Neuronal stem cell (in vitro differentiated cells): ENCODE measurements around the gene LANCL1.

Experiments used
- DNase-seq: peaks from one replicate; pipeline ENCODE4 v3.0.0-alpha.2; 2013; ENCODE audit warnings: low spot score
- H2AFZ ChIP-seq: one replicate; pipeline ENCODE4 v1.6.1; 2013; ENCODE audit warnings: mild to moderate bottlenecking, low read length, inconsistent platforms
- H2AK5ac ChIP-seq: 2 replicates; pipeline ENCODE4 v1.6.1; 2013; ENCODE audit warnings: low read depth, mild to moderate bottlenecking, inconsistent platforms, low read length, moderate library complexity, mixed read lengths
- H2BK120ac ChIP-seq: 2 replicates; pipeline ENCODE4 v1.6.1; 2013; ENCODE audit warnings: low read depth, mild to moderate bottlenecking, inconsistent platforms, low read length, moderate library complexity, mixed read lengths
- H2BK12ac ChIP-seq: one replicate; pipeline ENCODE4 v1.6.1; 2013; ENCODE audit warnings: low read length, inconsistent platforms
- H2BK15ac ChIP-seq: 2 replicates; pipeline ENCODE4 v1.6.1; 2013; ENCODE audit warnings: mild to moderate bottlenecking, low read length, inconsistent platforms, mixed read lengths
- H2BK5ac ChIP-seq: one replicate; pipeline ENCODE4 v1.6.1; 2013; ENCODE audit warnings: inconsistent platforms, mild to moderate bottlenecking, low read length, moderate library complexity
- H3K14ac ChIP-seq: one replicate; pipeline ENCODE4 v1.6.1; 2013; ENCODE audit warnings: low read length, inconsistent platforms
- H3K18ac ChIP-seq: 2 replicates; pipeline ENCODE4 v1.6.1; 2013; ENCODE audit warnings: low read length, inconsistent platforms
- H3K23ac ChIP-seq: 2 replicates; pipeline ENCODE4 v1.6.1; 2013; ENCODE audit warnings: low read depth, mild to moderate bottlenecking, mixed read lengths, low read length, inconsistent platforms; ENCODE audit not compliant: poor library complexity
- H3K27ac ChIP-seq: replicated peaks from 3 replicates; pipeline ENCODE4 v1.5.1; 2013; ENCODE audit warnings: low read length, inconsistent platforms
- H3K27me3 ChIP-seq, 3 experiments: 2 replicates each; pipeline ENCODE4 v1.6.1; 2013; ENCODE audit warnings: low read length in 3 of 3, mild to moderate bottlenecking in 2 of 3, inconsistent platforms in 1 of 3, low read depth in 1 of 3, mixed read lengths in 1 of 3, moderate library complexity in 1 of 3; ENCODE audit not compliant: control insufficient read depth in 3 of 3, insufficient read depth in 3 of 3
- H3K36me3 ChIP-seq, 2 donors: replicated peaks in 1 of 2; 2 replicates each; pipeline ENCODE4 v1.6.1; 2013; ENCODE audit warnings: low read length in 2 of 2; ENCODE audit not compliant: control insufficient read depth in 2 of 2, insufficient read depth in 2 of 2
- H3K4ac ChIP-seq: 2 replicates; pipeline ENCODE4 v1.6.1; 2013; ENCODE audit warnings: inconsistent platforms, mild to moderate bottlenecking, low read length, moderate library complexity
- H3K4me1 ChIP-seq, 2 donors: 1 replicate in 1 of 2; 2 replicates in 1 of 2; pipeline ENCODE4 v1.6.1; 2013; ENCODE audit warnings: low read length in 2 of 2, low read depth in 1 of 2; ENCODE audit not compliant: control insufficient read depth in 2 of 2, insufficient read depth in 1 of 2
- H3K4me2 ChIP-seq: one replicate; pipeline ENCODE4 v1.6.1; 2013; ENCODE audit warnings: mild to moderate bottlenecking, low read length, inconsistent platforms; ENCODE audit not compliant: insufficient read depth, poor library complexity, severe bottlenecking
- H3K4me3 ChIP-seq, 2 donors: 2 replicates each; pipeline ENCODE4 v1.5.1; 2013; ENCODE audit warnings: low read length in 2 of 2, mild to moderate bottlenecking in 2 of 2, inconsistent platforms in 1 of 2, moderate library complexity in 1 of 2
- H3K79me1 ChIP-seq: one replicate; pipeline ENCODE4 v1.6.1; 2013; ENCODE audit warnings: low read depth, mild to moderate bottlenecking, inconsistent platforms, low read length, moderate library complexity
- H3K9ac ChIP-seq: one replicate; pipeline ENCODE4 v1.6.1; 2013; ENCODE audit warnings: mild to moderate bottlenecking, low read depth, low read length, inconsistent platforms; ENCODE audit not compliant: poor library complexity
- H3K9me3 ChIP-seq, 2 donors: replicated peaks in 1 of 2; 2 replicates each; pipeline versions ENCODE3 to v1.6.1; 2013; ENCODE audit warnings: low read length in 2 of 2, mild to moderate bottlenecking in 2 of 2, inconsistent platforms in 1 of 2, low read depth in 1 of 2, mixed read lengths in 1 of 2, moderate library complexity in 1 of 2; ENCODE audit not compliant: control insufficient read depth in 2 of 2, insufficient read depth in 1 of 2
- H4K8ac ChIP-seq: one replicate; pipeline ENCODE4 v1.6.1; 2013; ENCODE audit warnings: low read depth, mild to moderate bottlenecking, inconsistent platforms, low read length, moderate library complexity
- H4K91ac ChIP-seq: one replicate; pipeline ENCODE4 v1.6.1; 2013; ENCODE audit warnings: low read length, low read depth, mild to moderate bottlenecking, inconsistent platforms; ENCODE audit not compliant: poor library complexity
- WGBS, 2 donors: extraction: QIAGEN DNeasy Blood & Tissue Kit; methylation state at CpG; one replicate each; pipeline ENCODE4 v1.1.7; 2013; ENCODE audit warnings: missing lambda C conversion rate in 2 of 2, mixed read lengths in 1 of 2; ENCODE audit not compliant: insufficient read length in 2 of 2, insufficient replicate concordance in 1 of 2; ENCODE audit errors: extremely low coverage in 2 of 2; 5-methylcytosine and 5-hydroxymethylcytosine counted together

Gene LANCL1

DNA sequence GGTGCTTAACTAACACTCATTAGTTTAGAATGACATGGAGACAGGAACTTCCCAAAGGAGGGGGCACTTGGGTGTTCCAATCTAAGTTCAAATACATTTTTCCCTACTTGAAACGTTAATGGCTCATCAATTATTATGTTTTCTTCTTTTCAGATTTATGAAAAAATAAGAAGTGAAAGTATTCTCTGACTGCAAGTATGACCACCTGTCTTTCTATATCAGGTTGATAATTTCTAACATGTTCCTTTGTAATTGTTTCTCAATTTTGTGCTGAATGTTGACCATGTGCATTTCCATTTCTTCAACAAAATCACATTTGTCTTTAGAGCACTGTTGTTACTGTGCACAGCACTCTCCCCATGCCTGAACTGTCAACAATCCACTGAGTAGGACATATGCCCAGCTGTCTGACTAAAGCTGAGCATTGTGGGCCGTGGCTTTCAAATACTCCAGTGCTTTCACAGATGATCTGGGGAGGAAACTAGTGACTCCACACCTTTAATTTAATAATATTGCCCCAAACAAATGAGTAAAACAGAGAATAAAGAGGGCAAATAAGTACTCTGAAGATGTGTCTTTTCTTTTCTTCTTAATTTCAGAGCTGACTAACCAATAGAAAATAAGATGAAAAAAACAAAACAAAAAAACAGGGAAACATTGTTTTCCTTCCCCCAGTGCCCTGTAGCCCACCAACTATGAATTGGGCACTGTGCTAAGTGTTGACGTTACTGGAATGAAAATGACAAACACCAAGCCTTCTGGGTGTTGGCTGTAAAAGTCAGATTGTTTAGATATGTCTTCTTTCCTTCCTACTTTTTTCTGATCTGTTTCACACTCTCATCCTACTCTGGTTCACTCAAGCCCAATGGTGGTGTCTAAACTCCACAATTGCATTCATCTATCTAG, 16.0 kb downstream of the LANCL1 start:
- no peak for DNase-seq
- no peak overlapping the region for H2BK15ac ChIP-seq

DNA sequence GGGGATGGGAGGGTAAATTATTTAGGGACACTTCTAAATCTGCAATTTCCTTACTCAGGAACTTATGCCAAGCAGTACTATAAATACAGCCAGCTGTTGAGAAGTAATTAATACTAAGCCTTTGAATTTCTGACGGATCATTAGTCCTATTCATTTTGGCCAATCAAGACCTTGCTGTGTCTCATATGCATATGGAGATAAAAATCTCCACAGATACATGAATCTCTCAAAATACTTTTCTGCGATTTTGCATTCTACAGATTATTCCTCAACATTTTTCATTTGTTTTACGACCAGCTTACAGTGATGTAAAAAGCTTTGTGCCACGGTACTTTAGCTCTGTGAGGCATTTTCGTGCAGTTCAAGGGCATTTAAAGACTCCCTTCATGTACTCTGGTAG, 16.7 kb downstream of the LANCL1 start:
- H3K4me3 ChIP-seq: no peak overlapping the region
- H3K14ac ChIP-seq: no peak overlapping the region
- no peaks in the 10 kb centered on the region for H3K4me1 ChIP-seq
- DNase-seq: no peak
- H3K18ac ChIP-seq: no peak overlapping the region
- H4K8ac ChIP-seq: no peak overlapping the region
- H2AK5ac ChIP-seq: no peak overlapping the region
- H3K27ac ChIP-seq: no peak overlapping the region
- WGBS, 2 donors: no CpG with 5 or more reads among the region's 5 CpGs
- H3K79me1 ChIP-seq: no peaks in the 10 kb centered on the region
- H3K36me3 ChIP-seq: peaks cover 8 to 96% of the 10 kb centered on the region in 2 donors
- no peak overlapping the region for H2BK120ac ChIP-seq
- no peak overlapping the region for H2BK5ac ChIP-seq
- H2BK15ac ChIP-seq: no peak overlapping the region
- no peak overlapping the region for H4K91ac ChIP-seq
- H3K4ac ChIP-seq: no peak overlapping the region
- no peak overlapping the region for H3K9ac ChIP-seq
- no peak overlapping the region for H2BK12ac ChIP-seq
- H3K4me2 ChIP-seq: no peak overlapping the region
- H3K23ac ChIP-seq: no peak overlapping the region
- H3K27me3 ChIP-seq: no peaks in the 10 kb centered on the region
- no peaks in the 10 kb centered on the region for H3K9me3 ChIP-seq
- H2AFZ ChIP-seq: no peak overlapping the region

More for the DNA sequence above, 16.0 kb downstream of the LANCL1 start:
- Histone ChIP-seq H3K27me3 (no peaks in the 10 kb centered on the region), H3K4me1 (no peaks in the 10 kb centered on the region), H3K9ac (no peak overlapping the region), H3K23ac (no peak overlapping the region), H3K4me2 (no peak overlapping the region), H3K4me3 (no peak overlapping the region), H3K14ac (no peak overlapping the region), H3K79me1 (no peaks in the 10 kb centered on the region), H4K91ac (no peak overlapping the region), H4K8ac (no peak overlapping the region), H3K36me3 (peaks cover 10 to 96% of the 10 kb centered on the region in 2 donors), H3K18ac (no peak overlapping the region), H3K4ac (no peak overlapping the region), H2BK12ac (no peak overlapping the region), H2BK120ac (no peak overlapping the region), H2AK5ac (no peak overlapping the region), H3K9me3 (no peaks in the 10 kb centered on the region), H2BK5ac (no peak overlapping the region), H3K27ac (no peak overlapping the region), H2AFZ (no peak overlapping the region)
- WGBS, 2 donors: no CpG with 5 or more reads among the region's 3 CpGs

DNA sequence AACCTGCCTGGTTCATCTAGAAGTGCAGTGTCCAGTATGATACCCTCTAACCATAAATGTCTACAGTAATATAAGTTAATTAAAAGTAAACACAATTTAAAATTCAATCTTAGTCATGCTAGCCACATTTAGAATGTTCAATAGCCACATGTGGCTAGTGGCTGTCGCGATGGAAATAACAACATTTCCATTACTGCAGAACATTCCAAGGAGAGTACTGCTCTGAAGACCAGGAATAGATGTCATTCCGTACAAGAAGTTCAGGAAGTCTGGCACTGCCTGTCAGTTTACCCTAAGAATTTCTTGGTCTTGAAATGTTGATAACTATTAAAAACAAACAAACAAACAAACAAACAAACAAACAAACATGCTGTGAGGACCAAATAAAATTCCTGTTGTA, 17.2 kb downstream of the LANCL1 start:
- no peaks in the 10 kb centered on the region for H3K79me1 ChIP-seq
- H3K23ac ChIP-seq: no peak overlapping the region
- no peak overlapping the region for H2AK5ac ChIP-seq
- no peak for DNase-seq
- no peak overlapping the region for H3K27ac ChIP-seq
- H2BK5ac ChIP-seq: no peak overlapping the region
- H2BK120ac ChIP-seq: no peak overlapping the region
- H3K9me3 ChIP-seq: no peaks in the 10 kb centered on the region
- H3K4me2 ChIP-seq: no peak overlapping the region
- H3K4me1 ChIP-seq: no peaks in the 10 kb centered on the region
- H2BK15ac ChIP-seq: no peak overlapping the region
- H3K36me3 ChIP-seq: peaks cover 8 to 100% of the 10 kb centered on the region in 2 donors
- no peak overlapping the region for H4K91ac ChIP-seq
- no CpG with 5 or more reads among the region's 3 CpGs for WGBS, 2 donors
- H3K4me3 ChIP-seq: no peak overlapping the region
- H2BK12ac ChIP-seq: no peak overlapping the region
- H3K9ac ChIP-seq: no peak overlapping the region
- no peak overlapping the region for H2AFZ ChIP-seq
- no peak overlapping the region for H4K8ac ChIP-seq
- no peaks in the 10 kb centered on the region for H3K27me3 ChIP-seq
- H3K4ac ChIP-seq: no peak overlapping the region
- no peak overlapping the region for H3K18ac ChIP-seq
- H3K14ac ChIP-seq: no peak overlapping the region

DNA sequence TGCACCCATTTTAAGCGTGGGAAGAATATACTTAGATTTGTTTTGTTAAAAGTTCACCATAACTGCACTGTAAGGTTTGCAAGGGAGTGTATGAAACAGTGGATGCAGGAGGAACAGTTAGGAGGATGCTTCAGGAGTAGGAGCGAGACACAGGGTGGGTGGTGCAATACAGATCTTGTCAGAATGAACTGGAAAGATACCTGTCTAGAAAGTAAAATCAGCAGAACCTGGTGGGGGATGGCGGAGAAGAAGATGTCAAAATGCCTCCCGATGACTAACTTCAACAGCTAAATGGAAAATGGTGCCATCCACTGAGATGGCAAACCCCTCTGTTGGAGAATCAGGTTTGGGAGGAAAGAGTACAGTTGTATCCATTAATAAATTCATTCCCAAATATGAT, 18.2 kb downstream of the LANCL1 start:
- Histone ChIP-seq H2AFZ (no peak overlapping the region), H3K18ac (no peak overlapping the region), H3K23ac (no peak overlapping the region), H3K4me3 (no peak overlapping the region), H3K4ac (no peak overlapping the region), H2BK5ac (no peak overlapping the region), H4K91ac (no peak overlapping the region), H3K4me1 (no peaks in the 10 kb centered on the region), H2BK12ac (no peak overlapping the region), H3K9ac (no peak overlapping the region), H2BK15ac (no peak overlapping the region), H3K4me2 (no peak overlapping the region), H4K8ac (no peak overlapping the region), H3K27me3 (no peaks in the 10 kb centered on the region), H3K27ac (no peak overlapping the region), H3K9me3 (no peaks in the 10 kb centered on the region), H2BK120ac (no peak overlapping the region), H3K79me1 (no peaks in the 10 kb centered on the region), H3K36me3 (peaks cover 9 to 100% of the 10 kb centered on the region in 2 donors), H3K14ac (no peak overlapping the region), H2AK5ac (no peak overlapping the region)
- DNase-seq: no peak
- WGBS, 2 donors: no CpG with 5 or more reads among the region's 4 CpGs
